Thyroid gland (tissue), 4 donors: Measurements from ENCODE around the gene TIAM1. TPM values are rescaled to one million over a fixed set of nuclear protein-coding genes. Genes with fewer than 3 reads are reported as not detected.

ENCODE experiments used
- DNase-seq, 2 donors: peaks; one replicate each; pipeline ENCODE4 v3.0.0-alpha.2; 2019
- H3K27ac ChIP-seq, 3 donors: fragments of 200-600 bp; sonication (generic); 1 replicate in 2 of 3; 2 replicates in 1 of 3; pipeline ENCODE4 v1.5.1; 2016 to 2019; ENCODE audit warnings: mild to moderate bottlenecking in 1 of 3, moderate library complexity in 1 of 3
- H3K27me3 ChIP-seq: fragments of 200-600 bp; sonication (generic); one replicate; pipeline ENCODE4 v1.5.1; 2019
- H3K36me3 ChIP-seq, 2 donors: fragments of 200-600 bp; sonication (generic); one replicate each; pipeline ENCODE4 v1.5.1; 2016 to 2019
- H3K4me1 ChIP-seq, 2 donors: fragments of 200-600 bp; sonication (generic); one replicate each; pipeline ENCODE4 v1.5.1; 2017 to 2019
- H3K4me3 ChIP-seq, 3 donors: fragments of 200-600 bp; sonication (generic); replicated peaks in 1 of 3; 1 replicate in 2 of 3; 2 replicates in 1 of 3; pipeline ENCODE4 v1.5.1; 2016; ENCODE audit warnings: mild to moderate bottlenecking in 1 of 3
- H3K9me3 ChIP-seq: fragments of 200-600 bp; sonication (generic); one replicate; pipeline ENCODE4 v1.5.1; 2017
- POLR2A ChIP-seq, 2 donors: fragments of 450-650 bp; IDR thresholded peaks; one replicate each; pipeline ENCODE4 v1.6.1; 2017; ENCODE audit warnings: antibody characterized with exemption in 2 of 2, mild to moderate bottlenecking in 2 of 2, moderate library complexity in 1 of 2
- WGBS, 2 donors: methylation state at CpG; one replicate each; pipeline ENCODE4 v1.1.5; 2017; 5-methylcytosine and 5-hydroxymethylcytosine counted together
- intact Hi-C: fragments of 100-400 bp; cut with DNase I; formaldehyde crosslinking; loops from one replicate; pipeline ENCODE4 v1.15.1; 2023
- total RNA-seq, 4 donors: library from RNA; depleted of rRNA; stranded (reverse); fragments of >200 nt; gene quantifications; one replicate each; pipeline ENCODE4 v1.2.3, GENCODE V29; 2016
- TF ChIP-seq, protein P1 (sequence below), 6 experiments: fragments of 200-600 bp in 3 of 6; fragments of 450-650 bp in 3 of 6; sonication (generic) in 3 of 6; IDR thresholded peaks; one replicate each; pipeline ENCODE4 v1.5.1; 2016 to 2019; ENCODE audit warnings: antibody characterized with exemption in 6 of 6, mild to moderate bottlenecking in 2 of 6, inconsistent platforms in 1 of 6, moderate library complexity in 1 of 6

Gene TIAM1
- total RNA-seq, 4 donors from 2014 or later, result 2.2 to 6.7 (median 2.4) TPM

DNA sequence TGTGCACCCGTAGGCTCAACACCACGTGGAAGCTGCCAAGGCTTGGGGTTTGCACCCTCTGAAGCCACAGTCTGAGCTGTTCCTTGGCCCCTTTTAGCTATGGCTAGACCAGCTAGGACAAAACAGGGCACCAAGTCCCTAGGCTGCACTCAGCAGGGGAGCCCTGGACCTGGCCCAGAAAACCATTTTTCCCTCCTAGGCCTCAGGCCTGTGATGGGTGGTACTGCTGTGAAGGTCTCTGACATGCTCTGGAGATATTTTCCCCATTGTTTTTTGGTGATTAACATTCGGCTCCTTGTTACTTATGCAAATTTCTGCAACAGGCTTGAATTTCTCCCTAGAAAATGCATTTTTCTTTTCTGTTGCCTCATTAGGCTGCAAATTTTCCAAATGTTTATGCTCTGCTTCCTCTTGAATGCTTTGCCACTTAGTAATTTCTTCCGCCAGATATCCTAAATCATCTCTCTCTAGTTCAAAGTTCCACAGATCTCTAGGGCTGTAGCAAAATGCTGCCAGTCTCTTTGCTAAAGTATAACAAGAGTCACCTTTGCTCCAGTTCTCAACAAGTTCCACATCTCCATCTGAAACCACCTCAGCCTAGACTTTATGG is 236.8 kb downstream of the TIAM1 start:
- H3K4me1 ChIP-seq, result no peaks in the 10 kb centered on the region
- TF ChIP-seq POLR2A (IDR thresholded peaks at IDR 0.05), result no peak
- TF ChIP-seq, protein P1, sequence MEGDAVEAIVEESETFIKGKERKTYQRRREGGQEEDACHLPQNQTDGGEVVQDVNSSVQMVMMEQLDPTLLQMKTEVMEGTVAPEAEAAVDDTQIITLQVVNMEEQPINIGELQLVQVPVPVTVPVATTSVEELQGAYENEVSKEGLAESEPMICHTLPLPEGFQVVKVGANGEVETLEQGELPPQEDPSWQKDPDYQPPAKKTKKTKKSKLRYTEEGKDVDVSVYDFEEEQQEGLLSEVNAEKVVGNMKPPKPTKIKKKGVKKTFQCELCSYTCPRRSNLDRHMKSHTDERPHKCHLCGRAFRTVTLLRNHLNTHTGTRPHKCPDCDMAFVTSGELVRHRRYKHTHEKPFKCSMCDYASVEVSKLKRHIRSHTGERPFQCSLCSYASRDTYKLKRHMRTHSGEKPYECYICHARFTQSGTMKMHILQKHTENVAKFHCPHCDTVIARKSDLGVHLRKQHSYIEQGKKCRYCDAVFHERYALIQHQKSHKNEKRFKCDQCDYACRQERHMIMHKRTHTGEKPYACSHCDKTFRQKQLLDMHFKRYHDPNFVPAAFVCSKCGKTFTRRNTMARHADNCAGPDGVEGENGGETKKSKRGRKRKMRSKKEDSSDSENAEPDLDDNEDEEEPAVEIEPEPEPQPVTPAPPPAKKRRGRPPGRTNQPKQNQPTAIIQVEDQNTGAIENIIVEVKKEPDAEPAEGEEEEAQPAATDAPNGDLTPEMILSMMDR (IDR thresholded peaks at IDR 0.05), result no peak
- WGBS, 2 donors, result 88 to 90% methylated on average over 4 of the region's 4 CpGs
- H3K27me3 ChIP-seq, result no peaks in the 10 kb centered on the region
- no peak for DNase-seq
- H3K9me3 ChIP-seq, result no peaks in the 10 kb centered on the region
- intact Hi-C loops, result loop anchor here (10.0 kb wide), 2 partner anchors 68 to 498 kb away; no protein-coding TSS in a partner anchor
- no peaks in the 10 kb centered on the region for H3K36me3 ChIP-seq
- no peak overlapping the region for H3K27ac ChIP-seq
- no peak overlapping the region for H3K4me3 ChIP-seq

- H3K9me3 ChIP-seq, result no peaks in the 10 kb centered on the region
- TF ChIP-seq POLR2A (IDR thresholded peaks at IDR 0.05), result no peak
- TF ChIP-seq, protein P1 (IDR thresholded peaks at IDR 0.05), result no peak
- DNase-seq, result no peak
- H3K4me3 ChIP-seq, result no peak overlapping the region
- H3K36me3 ChIP-seq, result no peaks in the 10 kb centered on the region
- no peaks in the 10 kb centered on the region for H3K27me3 ChIP-seq
- 85 to 89% methylated on average over 4 of the region's 4 CpGs for WGBS, 2 donors
- no peak overlapping the region for H3K27ac ChIP-seq
- H3K4me1 ChIP-seq, result no peaks in the 10 kb centered on the region
- intact Hi-C loops, result loop anchor here (10.0 kb wide), 2 partner anchors 71 to 501 kb away; no protein-coding TSS in a partner anchor
These were observed 240.3 kb downstream of the TIAM1 start for GRCh38 chr21:31103571-31104265.

DNA sequence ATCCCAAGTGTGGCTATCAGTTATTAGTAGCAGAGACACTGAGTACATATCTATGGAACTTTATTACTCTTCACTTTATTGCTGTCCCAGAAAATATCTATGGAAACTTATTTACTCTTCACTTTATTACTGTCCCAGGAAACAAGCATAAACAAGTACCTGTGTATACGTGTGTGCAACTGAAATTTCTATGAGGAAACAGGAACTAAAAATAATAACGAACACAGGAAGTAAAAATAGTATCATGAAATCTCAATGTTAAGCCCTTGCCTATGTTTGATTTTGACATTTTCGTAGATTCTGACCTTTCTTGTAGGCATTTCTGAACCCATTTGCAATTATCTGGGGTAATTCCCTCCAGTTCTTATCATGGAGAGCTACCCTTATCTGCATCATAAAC is 240.9 kb downstream of the TIAM1 start:
- TF ChIP-seq POLR2A (IDR thresholded peaks at IDR 0.05), result no peak
- TF ChIP-seq, protein P1 (IDR thresholded peaks at IDR 0.05), result no peak
- no peaks in the 10 kb centered on the region for H3K36me3 ChIP-seq
- H3K4me1 ChIP-seq, result no peaks in the 10 kb centered on the region
- WGBS, 2 donors, result 74% methylated on average over 3 of the region's 3 CpGs
- no peak overlapping the region for H3K4me3 ChIP-seq
- H3K9me3 ChIP-seq, result no peaks in the 10 kb centered on the region
- no peak overlapping the region for H3K27ac ChIP-seq
- H3K27me3 ChIP-seq, result no peaks in the 10 kb centered on the region
- intact Hi-C loops, result loop anchor here (10.0 kb wide), 2 partner anchors 72 to 502 kb away; no protein-coding TSS in a partner anchor
- no peak for DNase-seq

DNA sequence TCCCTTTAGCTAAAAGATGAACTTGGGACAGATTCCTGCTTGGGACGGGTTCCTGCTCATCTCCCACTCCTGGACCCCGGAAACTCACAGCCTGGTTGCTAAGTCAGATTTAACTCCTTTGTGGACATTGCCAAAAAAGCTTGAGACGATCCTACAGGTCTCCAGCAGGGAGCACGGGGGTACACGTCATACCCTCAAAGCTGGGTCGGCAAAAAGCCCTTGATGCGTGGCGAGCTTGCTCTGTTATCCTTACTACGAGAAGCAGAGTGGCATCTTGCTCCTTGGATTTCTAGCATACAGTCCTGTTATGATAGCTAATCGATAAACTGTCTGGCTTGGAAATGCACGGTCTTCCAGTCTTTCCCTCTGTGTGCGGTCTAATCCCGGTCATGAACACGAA is 244.9 kb downstream of the TIAM1 start:
- Histone ChIP-seq H3K36me3 (no peaks in the 10 kb centered on the region), H3K4me1 (no peaks in the 10 kb centered on the region), H3K9me3 (no peaks in the 10 kb centered on the region), H3K27me3 (no peaks in the 10 kb centered on the region), H3K4me3 (no peak overlapping the region), H3K27ac (no peak overlapping the region)
- WGBS, 2 donors, result 49 to 58% methylated on average over 14 of the region's 14 CpGs
- no peak for DNase-seq
- intact Hi-C loops, result no loop called here
- no peak for TF ChIP-seq POLR2A (IDR thresholded peaks at IDR 0.05)
- TF ChIP-seq, protein P1 (IDR thresholded peaks at IDR 0.05), result no peak

- Histone ChIP-seq H3K4me1 (no peaks in the 10 kb centered on the region), H3K27ac (no peak overlapping the region), H3K9me3 (no peaks in the 10 kb centered on the region), H3K4me3 (no peak overlapping the region), H3K27me3 (no peaks in the 10 kb centered on the region), H3K36me3 (no peaks in the 10 kb centered on the region)
- WGBS, 2 donors, result 14 to 16% methylated on average over 23 of the region's 23 CpGs
- peak; percentile 44 to 51 for DNase-seq
- intact Hi-C loops, result no loop called here
- TF ChIP-seq, protein P1 (IDR thresholded peaks at IDR 0.05), result peak; percentile 32 to 75 (median 50)
- no peak for TF ChIP-seq POLR2A (IDR thresholded peaks at IDR 0.05)
These were observed 245.5 kb downstream of the TIAM1 start for GRCh38 chr21:31098576-31099005.
